Liver (tissue), 9 donors: ENCODE results near the gene NR5A1. TPM values are rescaled to one million over a fixed set of nuclear protein-coding genes. Genes with fewer than 3 reads are reported as not detected.

ENCODE experiments used
- DNase-seq: peaks from one replicate; pipeline ENCODE4 v3.0.0-alpha.2; 2017; ENCODE audit warnings: low spot score
- H3K27ac ChIP-seq, 2 donors: one replicate each; pipeline ENCODE4 v1.7.0; 2013; ENCODE audit warnings: inconsistent platforms in 2 of 2, low read length in 2 of 2, control low read depth in 1 of 2, low read depth in 1 of 2, mild to moderate bottlenecking in 1 of 2
- H3K27me3 ChIP-seq, 4 donors: one replicate each; pipeline versions ENCODE4 v1.6.1 to v1.7.0; 2013; ENCODE audit warnings: low read length in 3 of 4, inconsistent platforms in 1 of 4, mild to moderate bottlenecking in 1 of 4, moderate library complexity in 1 of 4; ENCODE audit not compliant: control insufficient read depth in 4 of 4, insufficient read depth in 4 of 4
- H3K36me3 ChIP-seq, 4 donors: one replicate each; pipeline versions ENCODE4 v1.6.1 to v1.7.0; 2013; ENCODE audit warnings: low read length in 3 of 4, mild to moderate bottlenecking in 3 of 4, low read depth in 1 of 4, moderate library complexity in 1 of 4; ENCODE audit not compliant: control insufficient read depth in 4 of 4, insufficient read depth in 3 of 4
- H3K4me1 ChIP-seq, 4 donors: one replicate each; pipeline versions ENCODE4 v1.6.1 to v1.7.0; 2013; ENCODE audit warnings: low read length in 3 of 4, mild to moderate bottlenecking in 3 of 4, moderate library complexity in 1 of 4; ENCODE audit not compliant: control insufficient read depth in 4 of 4, insufficient read depth in 4 of 4
- H3K4me3 ChIP-seq, 3 donors: one replicate each; pipeline versions ENCODE4 v1.6.1 to v1.7.0; 2013; ENCODE audit warnings: low read length in 3 of 3, control low read depth in 1 of 3, low read depth in 1 of 3, mild to moderate bottlenecking in 1 of 3
- H3K9ac ChIP-seq, 2 donors: one replicate each; pipeline ENCODE4 v1.7.0; 2013; ENCODE audit warnings: low read length in 2 of 2, mild to moderate bottlenecking in 2 of 2, moderate library complexity in 2 of 2, control low read depth in 1 of 2, low read depth in 1 of 2
- H3K9me3 ChIP-seq, 4 donors: one replicate each; pipeline versions ENCODE4 v1.6.1 to v1.7.0; 2013; ENCODE audit warnings: low read length in 3 of 4; ENCODE audit not compliant: control insufficient read depth in 4 of 4
- ATF3 ChIP-seq: IDR thresholded peaks from 2 replicates; pipeline ENCODE4 v1.6.1; 2016; ENCODE audit warnings: antibody characterized with exemption
- EGR1 ChIP-seq, 2 donors: IDR thresholded peaks; 2 replicates each; pipeline ENCODE4 v1.6.1; 2016 to 2018; ENCODE audit warnings: antibody characterized with exemption in 2 of 2, low read depth in 2 of 2
- FOXA1 ChIP-seq: IDR thresholded peaks from 2 replicates; pipeline ENCODE4 v1.6.1; 2016; ENCODE audit warnings: antibody characterized with exemption
- FOXA2 ChIP-seq: IDR thresholded peaks from 2 replicates; pipeline ENCODE4 v1.6.1; 2016; ENCODE audit warnings: antibody characterized with exemption
- GABPA ChIP-seq, 2 donors: IDR thresholded peaks in 1 of 2; conservative IDR thresholded peaks in 1 of 2; 2 replicates each; pipeline ENCODE4 v1.6.1; 2016; ENCODE audit warnings: antibody characterized with exemption in 2 of 2, mild to moderate bottlenecking in 1 of 2, moderate library complexity in 1 of 2
- HNF4A ChIP-seq, 2 donors: conservative IDR thresholded peaks; 2 replicates each; pipeline ENCODE4 v1.6.1; 2016; ENCODE audit warnings: antibody characterized with exemption in 2 of 2, mild to moderate bottlenecking in 2 of 2
- HNF4G ChIP-seq: IDR thresholded peaks from 2 replicates; pipeline ENCODE4 v1.6.1; 2016; ENCODE audit warnings: antibody characterized with exemption
- JUND ChIP-seq, 2 donors: IDR thresholded peaks; 2 replicates each; pipeline ENCODE4 v1.6.1; 2016; ENCODE audit warnings: antibody characterized with exemption in 2 of 2
- MAX ChIP-seq: IDR thresholded peaks from 2 replicates; pipeline ENCODE4 v1.6.1; 2016; ENCODE audit warnings: antibody characterized with exemption
- NR2F2 ChIP-seq: IDR thresholded peaks from 2 replicates; pipeline ENCODE4 v1.6.1; 2016; ENCODE audit warnings: antibody characterized with exemption
- RAD21 ChIP-seq, 2 donors: IDR thresholded peaks; 2 replicates each; pipeline ENCODE4 v1.6.1; 2016; ENCODE audit warnings: antibody characterized with exemption in 2 of 2, mild to moderate bottlenecking in 2 of 2
- REST ChIP-seq: IDR thresholded peaks from 2 replicates; pipeline ENCODE4 v1.6.1; 2016; ENCODE audit warnings: antibody characterized with exemption, mild to moderate bottlenecking
- RXRA ChIP-seq, 2 donors: IDR thresholded peaks; 2 replicates each; pipeline ENCODE4 v1.6.1; 2017 to 2018; ENCODE audit warnings: antibody characterized with exemption in 2 of 2, mild to moderate bottlenecking in 1 of 2
- SP1 ChIP-seq: IDR thresholded peaks from 2 replicates; pipeline ENCODE4 v1.6.1; 2018; ENCODE audit warnings: antibody characterized with exemption, mild to moderate bottlenecking
- TAF1 ChIP-seq: conservative IDR thresholded peaks from 2 replicates; pipeline ENCODE4 v1.6.1; 2016; ENCODE audit warnings: antibody characterized with exemption, mild to moderate bottlenecking
- YY1 ChIP-seq: IDR thresholded peaks from 2 replicates; pipeline ENCODE4 v1.6.1; 2016; ENCODE audit warnings: antibody characterized with exemption, mild to moderate bottlenecking
- ZBTB33 ChIP-seq: IDR thresholded peaks from 2 replicates; pipeline ENCODE4 v1.6.1; 2016; ENCODE audit warnings: antibody characterized with exemption
- WGBS: extraction: QIAGEN DNeasy Blood & Tissue Kit; methylation state at CpG from one replicate; pipeline ENCODE4 v1.1.7; 2013; 5-methylcytosine and 5-hydroxymethylcytosine counted together
- polyA plus RNA-seq, 2 donors: library from polyadenylated mRNA; stranded (reverse) in 1 of 2; unstranded in 1 of 2; fragments of 200-250 nt in 1 of 2; fragments of >200 nt in 1 of 2; fragmentation: Nextera tagmentation in 1 of 2; extraction: Ambion mirVana in 1 of 2; gene quantifications; one replicate each; pipeline versions ENCODE4 v1.2.1 to v1.2.3, GENCODE V29; 2013 to 2015
- total RNA-seq, 2 donors: library from RNA; depleted of rRNA; stranded (reverse); fragments of >200 nt; gene quantifications; one replicate each; pipeline ENCODE4 v1.2.3, GENCODE V29; 2014
- TF ChIP-seq, protein P1 (sequence below): fragments of 150-350 bp; IDR thresholded peaks from 2 replicates; pipeline ENCODE4 v1.5.1; 2017; ENCODE audit warnings: improper control_type of control experiment, low read depth, low read length; ENCODE audit not compliant: missing input control
- donor health status: healthy.
- donor health status: healthy.
- donor health status: healthy.
- donor health status: healthy.
- donor health status: healthy.

NR5A1 gene
- total and polyA plus RNA-seq, 4 donors, result not detected

GRCh38 chr9:124438091-124438490 is 69.1 kb downstream of the NR5A1 start:
- TF ChIP-seq GABPA (IDR thresholded peaks at IDR 0.05 in 1 of 2, conservative IDR thresholded peaks at IDR 0.05 in 1 of 2) (no peak), JUND (IDR thresholded peaks at IDR 0.05) (no peak), HNF4A (conservative IDR thresholded peaks at IDR 0.05) (no peak), NR2F2 (no peak), SP1 (no peak), ZBTB33 (no peak), TAF1 (no peak), EGR1 (IDR thresholded peaks at IDR 0.05; ENCODE audit: low read depth in 2 of 2) (no peak), HNF4G (no peak), YY1 (no peak), RAD21 (IDR thresholded peaks at IDR 0.05) (no peak), RXRA (IDR thresholded peaks at IDR 0.05) (no peak), FOXA1 (no peak), ATF3 (no peak)
- no peaks in the 10 kb centered on the region for H3K36me3 ChIP-seq
- H3K4me3 ChIP-seq, result no peak overlapping the region
- DNase-seq, result no peak
- no peaks in the 10 kb centered on the region for H3K27me3 ChIP-seq
- H3K4me1 ChIP-seq, result no peaks in the 10 kb centered on the region
- 89% methylated on average over 9 of the region's 9 CpGs for WGBS
- H3K9me3 ChIP-seq, result no peaks in the 10 kb centered on the region
- H3K27ac ChIP-seq, result no peak overlapping the region
- H3K9ac ChIP-seq, result no peak overlapping the region

GRCh38 chr9:124437086-124437485 is 70.1 kb downstream of the NR5A1 start:
- no peak overlapping the region for H3K27ac ChIP-seq
- H3K4me3 ChIP-seq, result no peak overlapping the region
- WGBS, result 93% methylated on average over 3 of the region's 3 CpGs
- no peaks in the 10 kb centered on the region for H3K36me3 ChIP-seq
- TF ChIP-seq NR2F2 (no peak), YY1 (no peak), REST (no peak), HNF4A (conservative IDR thresholded peaks at IDR 0.05) (no peak), ATF3 (no peak), HNF4G (no peak), FOXA2 (no peak), SP1 (no peak), RXRA (IDR thresholded peaks at IDR 0.05) (no peak), JUND (IDR thresholded peaks at IDR 0.05) (no peak), ZBTB33 (no peak), RAD21 (IDR thresholded peaks at IDR 0.05) (no peak), FOXA1 (no peak), TAF1 (no peak), EGR1 (IDR thresholded peaks at IDR 0.05; ENCODE audit: low read depth in 2 of 2) (no peak), MAX (no peak)
- TF ChIP-seq, protein P1, sequence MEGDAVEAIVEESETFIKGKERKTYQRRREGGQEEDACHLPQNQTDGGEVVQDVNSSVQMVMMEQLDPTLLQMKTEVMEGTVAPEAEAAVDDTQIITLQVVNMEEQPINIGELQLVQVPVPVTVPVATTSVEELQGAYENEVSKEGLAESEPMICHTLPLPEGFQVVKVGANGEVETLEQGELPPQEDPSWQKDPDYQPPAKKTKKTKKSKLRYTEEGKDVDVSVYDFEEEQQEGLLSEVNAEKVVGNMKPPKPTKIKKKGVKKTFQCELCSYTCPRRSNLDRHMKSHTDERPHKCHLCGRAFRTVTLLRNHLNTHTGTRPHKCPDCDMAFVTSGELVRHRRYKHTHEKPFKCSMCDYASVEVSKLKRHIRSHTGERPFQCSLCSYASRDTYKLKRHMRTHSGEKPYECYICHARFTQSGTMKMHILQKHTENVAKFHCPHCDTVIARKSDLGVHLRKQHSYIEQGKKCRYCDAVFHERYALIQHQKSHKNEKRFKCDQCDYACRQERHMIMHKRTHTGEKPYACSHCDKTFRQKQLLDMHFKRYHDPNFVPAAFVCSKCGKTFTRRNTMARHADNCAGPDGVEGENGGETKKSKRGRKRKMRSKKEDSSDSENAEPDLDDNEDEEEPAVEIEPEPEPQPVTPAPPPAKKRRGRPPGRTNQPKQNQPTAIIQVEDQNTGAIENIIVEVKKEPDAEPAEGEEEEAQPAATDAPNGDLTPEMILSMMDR, result no peak
- no peak overlapping the region for H3K9ac ChIP-seq
- H3K4me1 ChIP-seq, result no peaks in the 10 kb centered on the region
- no peaks in the 10 kb centered on the region for H3K9me3 ChIP-seq
- H3K27me3 ChIP-seq, result no peaks in the 10 kb centered on the region
- DNase-seq, result no peak
